GM18499 (cell line): ENCODE results near the gene RDM1.
"Not testable (repeated sequence)": the region's sequence is repeated elsewhere in the genome, so short reads cannot be mapped to it uniquely, and the experiment has no call there.

Source experiments
- ATAC-seq: cut with Tn5 transposase; IDR thresholded peaks from one replicate; pipeline ENCODE4 v1.9.1; 2021; ENCODE audit warnings: moderate number of reproducible peaks; ENCODE audit not compliant: insufficient read depth, unreplicated experiment

Gene RDM1, protein sequence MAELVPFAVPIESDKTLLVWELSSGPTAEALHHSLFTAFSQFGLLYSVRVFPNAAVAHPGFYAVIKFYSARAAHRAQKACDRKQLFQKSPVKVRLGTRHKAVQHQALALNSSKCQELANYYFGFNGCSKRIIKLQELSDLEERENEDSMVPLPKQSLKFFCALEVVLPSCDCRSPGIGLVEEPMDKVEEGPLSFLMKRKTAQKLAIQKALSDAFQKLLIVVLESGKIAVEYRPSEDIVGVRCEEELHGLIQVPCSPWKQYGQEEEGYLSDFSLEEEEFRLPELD

DNA sequence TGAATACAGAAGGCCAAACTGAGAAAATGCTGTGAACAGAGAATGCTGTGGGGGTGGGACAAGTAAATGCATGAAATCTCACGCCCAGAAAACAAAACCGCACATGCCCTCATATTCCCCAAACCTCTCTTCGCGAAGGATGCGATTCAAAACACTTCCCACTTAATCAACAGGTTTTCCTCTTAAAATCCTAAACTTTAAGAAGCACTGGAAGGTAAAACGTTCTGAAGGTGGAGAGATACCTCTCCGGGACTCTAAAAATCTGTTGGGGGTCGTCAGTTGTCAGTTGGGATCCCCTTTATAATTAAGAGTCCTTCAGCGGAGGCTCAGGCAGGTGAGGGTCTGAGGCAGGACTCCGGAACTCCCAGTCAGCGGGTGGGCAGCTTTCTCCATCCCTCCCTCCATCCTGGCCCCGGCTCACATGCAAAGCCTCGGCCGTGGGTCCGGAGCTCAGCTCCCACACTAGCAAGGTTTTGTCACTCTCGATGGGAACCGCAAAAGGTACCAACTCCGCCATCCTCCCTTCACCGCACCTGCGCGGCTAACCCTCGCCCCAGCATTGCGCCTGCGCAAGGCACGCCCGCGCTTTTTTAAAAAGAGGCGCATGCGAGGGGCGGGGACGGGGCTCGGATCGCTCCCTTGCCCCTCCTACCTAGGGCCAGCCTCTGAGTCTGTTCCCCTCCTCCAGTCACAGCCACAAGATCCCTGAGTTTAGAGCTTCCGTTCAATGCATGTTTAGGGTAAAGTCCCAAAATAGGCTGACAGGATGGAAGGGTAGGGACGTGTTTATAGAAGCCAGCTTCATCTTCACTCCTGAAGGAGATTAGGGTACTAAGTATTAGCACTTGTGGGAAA, at the start of gene RDM1:
TSS of gene RDM1 (minus strand) at position 563 of the 855 bp plus-strand sequence. CDS start at position 517, 46 bp downstream.
- ATAC-seq: no peak

DNA sequence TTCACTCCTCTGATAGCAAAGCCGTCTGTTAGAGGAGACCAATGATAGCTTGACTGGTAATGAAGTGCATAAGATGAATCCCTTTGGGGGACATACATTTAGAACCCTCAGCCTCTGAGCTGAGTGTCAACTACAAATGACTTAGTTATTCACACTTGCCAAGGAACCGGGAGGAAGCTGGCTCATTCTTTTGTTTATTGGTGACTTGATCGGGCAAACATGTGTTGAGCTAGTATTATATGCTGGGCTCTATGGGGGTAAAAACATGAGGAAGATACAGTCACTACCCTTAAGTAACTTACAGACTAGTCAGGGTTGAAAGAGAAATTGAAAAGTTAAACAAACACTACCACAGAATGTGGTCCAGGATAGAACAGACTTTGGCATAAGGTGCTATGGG, 47.8 kb upstream of the RDM1 start:
- no peak for ATAC-seq

DNA sequence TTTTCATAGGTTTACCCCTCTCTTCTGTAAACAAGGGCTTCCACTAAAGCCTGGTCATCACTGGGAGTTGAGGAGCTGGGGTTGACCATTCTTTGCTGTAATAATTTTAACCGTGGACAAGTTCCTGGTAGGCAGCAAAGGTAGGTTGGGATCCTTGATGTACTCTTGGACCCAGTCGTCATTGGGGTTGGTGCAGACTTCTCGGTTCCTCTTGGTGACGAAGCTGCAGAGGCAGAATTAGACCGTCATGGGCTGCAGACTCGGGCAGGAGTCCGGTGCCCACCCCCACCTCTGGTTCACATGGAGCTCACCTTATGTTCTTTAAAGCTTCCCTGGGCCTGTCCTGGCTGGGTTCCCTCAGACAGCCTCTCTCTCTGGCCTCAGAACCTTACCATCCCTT, 46.9 kb upstream of the RDM1 start:
- no peak for ATAC-seq

DNA sequence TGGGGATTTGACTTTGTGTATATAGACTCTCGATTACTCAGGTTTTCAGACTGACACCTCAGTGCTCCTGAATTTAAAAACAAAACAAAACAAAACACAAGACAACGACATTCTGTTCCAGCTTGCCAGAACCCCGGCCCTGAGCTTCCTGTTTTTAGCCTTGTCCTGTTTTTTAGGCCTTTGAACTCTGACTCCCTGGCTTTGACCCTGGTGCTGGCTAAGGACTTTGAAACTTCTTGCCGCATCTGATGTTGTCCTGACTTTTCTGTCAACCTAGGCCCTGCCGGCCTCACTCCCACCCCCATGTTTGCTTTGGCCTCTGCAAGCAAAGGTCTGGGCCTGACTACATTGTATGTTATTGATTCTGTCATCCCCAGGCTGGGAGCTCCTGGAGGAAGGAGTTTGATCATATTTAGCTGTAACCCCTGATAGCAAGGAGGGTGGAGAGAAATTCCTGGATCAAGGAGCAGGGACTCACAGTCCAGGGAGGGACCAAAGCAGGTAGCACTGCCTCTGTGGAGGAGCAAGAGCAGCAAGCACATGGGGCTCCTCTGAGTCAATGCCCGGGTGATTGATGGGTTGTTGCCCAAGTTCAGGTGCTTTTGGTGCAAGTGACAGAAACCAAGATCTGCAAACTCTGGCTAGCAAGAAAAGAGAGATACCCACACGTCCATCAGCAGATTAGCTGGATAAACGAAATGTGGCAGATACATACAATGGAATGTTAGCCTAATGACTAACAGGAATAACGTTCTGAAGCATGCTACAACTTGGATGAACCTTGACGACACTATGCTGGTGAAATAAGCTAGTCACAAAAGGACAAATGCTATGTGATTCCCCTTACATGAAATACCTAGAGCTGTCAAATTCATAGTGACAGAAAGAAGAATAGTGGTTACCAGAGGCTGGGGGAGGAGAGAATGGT, 43.0 kb upstream of the RDM1 start:
- no peak for ATAC-seq

DNA sequence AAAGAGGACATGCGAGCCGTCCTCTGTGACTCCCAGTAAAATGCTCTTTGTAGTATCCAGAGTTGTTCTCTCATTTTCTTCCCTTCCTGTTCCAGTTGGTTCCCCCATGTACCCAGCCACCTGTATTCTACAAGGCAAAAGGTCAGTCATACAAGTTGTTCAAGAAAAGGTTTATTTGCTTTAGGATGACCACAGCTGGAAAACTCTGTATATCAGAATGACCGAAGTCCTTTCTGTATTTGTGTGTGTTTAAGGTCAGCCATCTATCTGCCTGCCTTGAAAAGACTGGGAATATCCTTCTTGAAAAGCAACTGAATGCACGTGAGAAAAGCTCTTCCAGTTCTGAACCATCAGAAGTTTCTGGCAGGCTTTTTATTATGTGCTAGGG, 42.4 kb upstream of the RDM1 start:
- ATAC-seq: no peak

DNA sequence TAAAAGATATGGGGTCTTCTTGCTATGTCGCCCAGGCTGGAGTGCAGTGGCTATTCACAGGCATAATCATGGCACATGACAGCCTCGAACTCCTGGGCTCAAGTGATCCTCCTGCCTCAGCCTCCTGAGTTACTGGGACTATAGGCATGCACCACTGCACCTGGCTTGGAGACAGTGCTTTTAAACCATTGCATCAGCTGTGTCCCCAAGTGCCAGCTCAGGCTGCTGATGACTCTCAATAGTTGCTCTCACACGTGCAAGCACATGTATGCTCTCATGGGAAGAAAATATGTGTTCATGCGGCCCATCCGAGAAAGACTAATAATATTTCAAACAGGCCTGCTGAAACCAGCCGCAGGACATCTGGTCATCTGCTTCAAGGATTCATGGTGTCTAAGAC, 42.0 kb upstream of the RDM1 start:
- ATAC-seq: no peak

DNA sequence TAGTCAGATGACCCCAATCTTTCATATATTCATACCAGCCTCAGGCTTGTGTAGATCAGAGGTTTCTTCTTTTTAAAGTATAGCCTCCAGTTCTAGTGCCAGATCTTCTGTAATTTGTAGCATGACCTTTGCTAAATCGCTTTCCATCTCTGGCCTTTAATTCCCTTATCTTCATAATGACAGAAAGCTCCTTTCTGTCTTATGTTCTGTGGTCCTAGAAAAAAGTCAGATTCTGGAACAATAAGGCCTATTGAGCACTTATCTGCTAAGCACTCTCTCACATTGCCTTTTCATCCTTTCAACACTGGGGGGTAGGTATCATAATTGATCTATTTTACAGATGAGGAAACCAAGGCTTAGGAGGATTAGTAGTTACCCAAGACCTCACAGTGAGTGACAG, 41.5 kb upstream of the RDM1 start:
- no peak for ATAC-seq

DNA sequence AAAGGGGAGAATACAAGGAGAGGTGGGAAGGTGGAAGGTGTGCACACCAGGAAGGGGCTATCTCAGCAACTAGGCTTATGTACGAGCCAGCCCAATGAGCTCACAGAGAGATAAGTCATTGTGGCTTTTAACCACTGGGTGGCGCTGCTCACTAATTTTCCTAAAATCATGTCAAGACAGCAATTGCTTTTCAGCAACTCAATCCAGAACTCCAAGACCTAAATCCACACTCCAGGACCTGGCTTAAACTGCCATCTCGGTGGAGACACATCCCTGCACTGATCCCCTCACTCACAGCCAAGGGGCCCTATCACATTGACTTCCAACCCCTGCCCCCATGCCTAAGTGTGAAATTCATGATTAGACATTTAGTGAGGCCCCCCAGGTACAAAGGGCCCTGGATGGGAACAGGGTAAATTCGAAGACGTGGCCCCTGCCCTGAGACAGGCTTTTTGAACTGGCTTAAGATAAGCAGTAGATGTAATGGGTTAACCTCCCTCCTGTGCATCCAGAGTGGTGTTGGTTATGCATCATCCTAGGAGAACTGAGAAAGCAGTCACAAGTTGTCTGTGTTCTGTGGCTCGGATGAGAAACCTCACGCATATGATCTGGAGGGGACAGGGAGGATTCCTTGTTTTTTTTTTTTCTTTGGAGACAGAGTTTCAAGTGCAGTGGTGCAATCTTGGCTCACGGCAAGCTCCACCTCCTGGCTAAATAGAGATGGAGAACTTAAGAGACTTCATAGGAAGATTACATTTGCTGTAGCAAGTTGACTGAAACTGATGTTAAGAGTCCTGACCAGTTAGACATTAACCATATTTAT, 39.2 kb upstream of the RDM1 start:
- ATAC-seq: no peak

DNA sequence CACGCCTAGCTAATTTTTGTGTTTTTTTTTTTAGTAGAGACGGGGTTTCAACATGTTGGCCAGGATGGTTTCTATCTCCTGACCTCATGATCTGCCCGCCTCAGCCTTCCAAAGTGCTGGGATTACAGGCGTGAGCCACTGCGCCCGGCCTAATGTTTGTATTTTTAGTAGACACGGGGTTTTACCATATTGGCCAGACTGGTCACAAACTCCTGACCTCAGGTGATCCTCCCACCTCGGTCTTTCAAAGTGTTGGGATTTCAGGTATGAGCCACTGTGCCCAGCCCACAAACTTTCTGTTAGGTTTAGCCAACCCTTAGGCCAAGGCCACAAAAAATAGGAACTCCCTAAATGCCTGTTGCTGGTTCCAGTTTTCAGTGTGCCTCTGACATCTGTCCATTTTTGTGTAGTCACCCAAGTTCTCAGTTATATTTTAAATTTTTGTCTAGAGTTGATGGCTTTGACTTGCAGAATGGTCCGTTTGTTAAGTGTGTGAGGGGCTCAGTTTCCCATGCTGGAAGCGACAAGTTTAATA, 38.0 kb upstream of the RDM1 start:
- no peak for ATAC-seq

DNA sequence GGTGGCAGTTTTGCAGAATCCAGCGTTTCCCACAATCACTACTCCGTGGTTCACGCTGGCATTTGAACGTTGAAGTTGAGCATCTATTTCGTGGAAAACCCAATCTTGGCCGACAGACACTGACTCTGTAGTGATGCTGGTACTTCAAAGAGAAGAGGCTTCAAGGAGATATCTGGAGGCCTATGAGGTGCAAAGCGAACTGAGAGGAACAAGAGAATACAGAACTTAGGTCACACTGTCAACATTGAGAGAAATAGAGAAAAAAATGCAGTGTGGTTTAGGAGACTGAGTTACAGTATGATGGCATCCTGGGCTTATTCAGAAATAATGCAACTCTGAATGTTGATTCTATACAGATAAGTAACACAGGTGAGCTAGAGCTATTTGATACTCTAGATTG, 34.7 kb upstream of the RDM1 start:
- no peak for ATAC-seq

DNA sequence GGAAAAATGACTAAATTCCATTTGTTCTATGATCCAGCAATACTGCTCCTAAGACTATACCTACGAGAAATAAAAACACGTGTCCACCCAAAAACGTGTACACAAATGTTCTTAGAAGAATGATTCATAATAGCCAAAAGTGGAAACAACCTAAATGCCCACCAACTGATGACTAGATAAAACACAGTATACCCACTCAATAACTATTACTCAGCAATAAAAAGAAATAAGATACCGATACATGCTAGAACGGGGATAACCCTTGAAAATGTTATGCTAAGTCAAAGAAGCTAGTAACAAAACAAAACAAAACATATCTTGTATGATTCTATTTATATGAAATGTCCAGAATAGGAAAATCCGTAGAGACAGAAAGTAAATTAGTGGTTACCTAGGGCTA, 33.1 kb upstream of the RDM1 start:
- ATAC-seq: no peak

DNA sequence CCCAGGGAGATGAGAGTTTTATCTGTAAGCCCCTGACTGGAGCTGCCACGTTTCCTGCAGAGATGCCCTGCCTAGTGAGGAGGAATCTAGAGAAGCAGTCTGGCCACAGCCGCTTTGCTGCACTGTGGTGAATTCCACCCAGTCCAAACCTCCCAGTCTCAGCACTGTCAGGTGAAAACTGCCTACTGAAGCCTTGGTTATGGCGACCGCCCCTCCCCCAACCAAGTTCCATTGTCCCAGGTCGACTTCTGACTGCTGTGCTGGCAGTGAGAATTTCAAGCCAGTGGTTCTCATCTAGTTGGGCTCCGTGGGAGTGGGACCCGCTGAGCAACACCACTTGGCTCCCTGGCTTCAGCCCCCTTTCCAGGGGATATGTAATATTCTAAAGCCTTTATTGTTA, 23.1 kb upstream of the RDM1 start:
- ATAC-seq: no peak

DNA sequence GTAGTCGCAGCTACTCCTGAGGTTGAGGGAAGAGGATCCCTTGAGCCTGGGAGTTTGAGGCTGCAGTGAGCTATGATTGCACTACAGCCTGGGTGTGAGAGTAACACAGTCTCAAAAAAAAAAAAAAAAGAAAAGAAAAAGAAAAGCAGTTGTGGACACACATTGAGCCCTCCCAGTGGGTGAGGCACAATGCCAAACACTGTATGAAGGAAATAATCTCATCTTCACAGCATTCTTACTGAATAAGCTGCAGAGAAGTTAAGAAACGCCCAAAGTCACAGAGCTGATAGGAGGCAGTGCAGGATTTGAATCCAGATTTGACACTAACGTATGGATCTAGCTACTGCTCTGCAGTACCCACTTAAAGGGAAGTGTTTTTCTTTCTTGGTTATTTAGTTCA, 18.8 kb upstream of the RDM1 start:
- no peak for ATAC-seq

DNA sequence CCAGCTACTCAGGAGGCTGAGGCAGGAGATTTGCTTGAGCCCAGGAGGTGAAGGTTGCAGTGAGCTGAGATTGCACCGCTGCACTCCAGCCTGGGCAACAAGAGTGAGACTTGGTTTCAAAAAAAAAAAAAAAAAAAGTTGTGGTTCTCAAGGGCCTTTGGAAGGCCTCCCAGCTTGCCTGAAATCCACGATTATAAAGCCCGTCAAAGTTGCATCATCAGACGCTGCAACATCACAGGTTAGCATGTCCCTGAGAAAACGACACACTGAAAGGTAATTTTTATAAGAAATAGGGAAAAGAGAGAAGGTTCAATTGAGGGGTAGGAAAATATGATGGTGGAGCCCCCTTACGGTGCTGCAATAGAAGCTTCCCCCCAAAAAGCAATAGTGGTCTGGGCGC, 17.5 kb upstream of the RDM1 start:
- no peak for ATAC-seq

DNA sequence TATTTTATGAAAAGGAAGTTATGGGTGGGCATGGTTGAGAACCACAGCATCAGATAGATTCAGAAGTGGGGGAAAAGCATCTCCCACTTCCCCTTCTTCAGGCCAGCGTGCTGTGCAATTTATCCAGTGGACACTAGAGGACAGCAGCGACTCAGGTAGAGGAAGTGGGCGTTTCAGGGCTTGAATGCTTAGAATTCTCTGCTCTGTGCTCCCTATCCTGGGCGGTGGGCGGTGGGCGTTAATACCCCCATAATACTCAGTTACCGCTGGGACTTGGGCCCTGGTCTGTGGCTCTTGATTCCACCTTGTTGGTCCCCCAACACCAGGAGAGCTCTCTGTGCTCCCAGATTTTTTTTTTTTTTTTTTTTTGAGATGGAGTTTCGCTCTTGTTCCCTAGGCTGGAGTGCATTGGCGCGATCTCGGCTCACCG, 16.6 kb upstream of the RDM1 start:
- no peak for ATAC-seq

DNA sequence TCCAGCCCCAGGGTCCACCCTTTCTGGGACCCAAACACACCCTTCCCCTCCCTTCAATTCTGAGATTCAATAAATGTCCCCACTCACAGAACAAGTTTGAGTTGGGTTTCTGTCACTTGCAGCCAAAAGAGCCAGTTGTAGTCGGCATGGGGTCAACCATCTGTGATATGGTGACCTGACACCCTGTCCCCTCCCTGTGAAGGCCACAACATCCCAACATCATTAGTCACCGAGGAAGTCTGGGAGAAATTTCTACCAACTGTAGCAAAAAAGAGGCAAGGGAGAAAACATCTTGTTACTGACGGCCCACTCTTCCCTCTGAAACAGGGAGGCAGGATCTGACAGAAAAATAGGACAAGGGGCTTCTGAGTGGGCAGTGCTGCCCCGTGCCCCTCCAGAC, 13.6 kb upstream of the RDM1 start:
- ATAC-seq: no peak

DNA sequence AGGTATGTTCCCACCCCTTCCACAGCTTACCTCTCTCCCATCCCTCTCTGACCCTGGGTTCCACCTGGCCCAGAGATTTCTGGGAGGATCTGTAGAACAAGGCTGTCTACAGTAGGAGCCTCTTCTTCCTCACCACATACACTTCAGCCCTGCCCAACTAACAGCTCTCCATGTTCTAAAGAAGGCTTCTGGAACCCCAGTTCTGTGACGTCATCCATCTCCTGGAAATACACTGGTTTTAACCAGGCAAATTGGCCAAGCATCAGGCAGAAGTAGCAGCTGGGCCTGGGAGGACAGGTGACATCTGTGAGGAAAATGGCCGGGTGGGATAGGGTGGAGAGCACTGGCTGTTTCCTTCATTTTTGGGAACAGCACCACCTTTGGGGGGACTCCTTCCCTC, 13.0 kb upstream of the RDM1 start, which contains the start of gene LYZL6:
TSS of gene LYZL6 (minus strand) at position 177 of the 400 bp plus-strand sequence. CDS start 4,357 bp downstream, outside the sequence.
- no peak for ATAC-seq

DNA sequence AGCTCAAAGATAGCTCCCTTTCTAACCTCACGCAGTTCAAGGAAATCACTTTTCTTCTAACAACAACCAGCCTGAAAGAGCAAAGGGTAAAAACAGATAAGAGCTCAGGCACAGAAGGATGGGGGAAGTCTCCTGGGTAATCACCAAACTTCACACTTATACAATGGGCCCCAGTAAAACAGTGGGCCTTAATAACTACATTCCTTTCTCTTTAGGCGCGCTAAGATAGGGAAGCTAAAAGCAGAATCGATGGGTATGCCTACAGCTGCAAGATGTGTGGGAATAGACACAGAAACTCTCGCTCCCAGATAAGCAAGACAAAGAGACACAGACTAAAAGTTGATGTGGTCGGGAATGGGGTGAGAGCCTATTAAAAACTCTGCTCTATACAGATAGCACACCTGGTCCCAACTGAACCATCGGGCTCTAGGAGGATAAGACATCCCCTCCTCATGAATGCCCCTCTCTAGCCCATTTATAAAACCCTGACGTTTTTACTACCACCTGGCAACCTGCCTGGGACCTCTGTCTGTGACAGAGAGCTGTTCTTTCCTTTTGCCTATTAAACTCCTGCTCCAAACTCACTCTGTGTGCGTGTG, 12.1 kb upstream of the RDM1 start:
- no peak for ATAC-seq

DNA sequence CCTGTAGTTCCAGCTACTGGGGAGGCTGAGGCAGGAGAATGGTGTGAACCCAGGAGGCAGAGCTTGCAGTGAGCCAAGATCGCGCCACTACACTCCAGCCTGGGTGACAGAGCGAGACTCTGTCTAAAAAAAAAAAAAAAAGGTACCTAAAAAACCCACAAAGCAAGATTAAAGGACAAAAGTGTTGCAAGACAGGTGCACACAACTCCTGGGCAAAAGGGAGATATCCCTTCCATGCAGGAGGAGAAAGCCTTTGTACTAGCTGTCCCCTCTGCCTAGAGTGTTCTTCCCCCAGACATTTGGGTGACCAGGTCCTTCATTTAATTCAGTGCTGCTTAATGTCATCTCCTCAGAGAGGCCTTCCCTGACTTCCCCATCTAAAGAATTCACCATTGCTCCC, 7.9 kb upstream of the RDM1 start:
- not testable (repeated sequence) for ATAC-seq
